Stimulated activated naive CD4-positive, alpha-beta T cell treated with Interleukin-2 at 50 U/mL for 16 hours (primary cell): ENCODE measurements around the gene ANXA9.

Source experiments
- DNase-seq: peaks from one replicate; lab custom pipeline; 2025; lab: John Stamatoyannopoulos, UW

Gene ANXA9

GRCh38 chr1:150981805-150982712 is at the start of gene ANXA9:
Gene ANXA9 (plus strand): TSS chr1:150982292. CDS start chr1:150983106, 814 bp downstream.
- DNase-seq: no peak

GRCh38 chr1:150944856-150945255 is 37.2 kb upstream of the ANXA9 start:
- DNase-seq: no peak

GRCh38 chr1:150954708-150955107 is 27.4 kb upstream of the ANXA9 start:
- no peak for DNase-seq

- no peak for DNase-seq
These were observed 26.8 kb upstream of the ANXA9 start for GRCh38 chr1:150955280-150955679.

- no peak for DNase-seq
These were observed 24.4 kb upstream of the ANXA9 start for GRCh38 chr1:150957666-150958065.

- DNase-seq: no peak
These were observed 21.4 kb upstream of the ANXA9 start for GRCh38 chr1:150960646-150961045.

- no peak for DNase-seq
These were observed 20.3 kb upstream of the ANXA9 start for GRCh38 chr1:150961756-150962155.

GRCh38 chr1:150963321-150964163 is 18.6 kb upstream of the ANXA9 start:
- DNase-seq: no peak

- no peak for DNase-seq
These were observed 18.0 kb upstream of the ANXA9 start for GRCh38 chr1:150964164-150964489.

- DNase-seq: no peak
These were observed 16.5 kb upstream of the ANXA9 start for GRCh38 chr1:150965605-150966004.

- DNase-seq: no peak
These were observed 16.1 kb upstream of the ANXA9 start for GRCh38 chr1:150966011-150966410.

GRCh38 chr1:150967936-150968335 is 14.2 kb upstream of the ANXA9 start:
- no peak for DNase-seq

- no peak for DNase-seq
These were observed 13.6 kb upstream of the ANXA9 start for GRCh38 chr1:150968491-150968890.

- DNase-seq: no peak
These were observed 12.5 kb upstream of the ANXA9 start for GRCh38 chr1:150969626-150970025.

GRCh38 chr1:150970808-150971582 is 11.1 kb upstream of the ANXA9 start:
- no peak for DNase-seq

- DNase-seq: peak; percentile 4
These were observed 10.3 kb upstream of the ANXA9 start for GRCh38 chr1:150971583-150972416.

GRCh38 chr1:150972417-150972940 is 9.6 kb upstream of the ANXA9 start:
- DNase-seq: no peak

GRCh38 chr1:150973258-150973835 is 8.7 kb upstream of the ANXA9 start:
- DNase-seq: no peak

- peak; percentile 24 for DNase-seq
These were observed 8.1 kb upstream of the ANXA9 start for GRCh38 chr1:150973836-150974579.
